HG02798 (cell line): ENCODE data around the gene FOXP1.
"Not testable (repeated sequence)": the region's sequence is repeated elsewhere in the genome, so short reads cannot be mapped to it uniquely, and the experiment has no call there.

Source experiments
- ATAC-seq: cut with Tn5 transposase; IDR thresholded peaks from one replicate; pipeline ENCODE4 v1.9.1; 2021; ENCODE audit warnings: mild to moderate bottlenecking; ENCODE audit not compliant: unreplicated experiment, poor library complexity

Gene FOXP1

DNA sequence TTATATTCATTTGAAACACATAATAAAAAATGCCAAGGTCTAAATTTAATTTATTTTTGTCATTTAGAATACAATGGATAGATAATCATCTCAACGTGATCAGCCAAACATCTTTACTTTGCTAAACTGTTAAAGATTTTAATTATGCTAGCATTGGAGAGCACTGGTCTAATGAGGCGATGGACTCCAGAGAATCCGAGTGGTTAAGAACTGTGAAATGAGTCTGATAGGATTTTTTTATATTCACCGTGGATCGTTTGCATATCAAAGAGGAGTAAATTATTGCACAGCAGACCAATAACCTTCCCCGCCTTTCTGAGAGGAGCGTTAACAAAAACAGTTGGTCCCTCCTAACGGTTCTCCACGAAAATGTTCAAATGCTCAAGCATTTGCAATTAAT lies 540.8 kb downstream of the FOXP1 start:
- ATAC-seq: no peak

DNA sequence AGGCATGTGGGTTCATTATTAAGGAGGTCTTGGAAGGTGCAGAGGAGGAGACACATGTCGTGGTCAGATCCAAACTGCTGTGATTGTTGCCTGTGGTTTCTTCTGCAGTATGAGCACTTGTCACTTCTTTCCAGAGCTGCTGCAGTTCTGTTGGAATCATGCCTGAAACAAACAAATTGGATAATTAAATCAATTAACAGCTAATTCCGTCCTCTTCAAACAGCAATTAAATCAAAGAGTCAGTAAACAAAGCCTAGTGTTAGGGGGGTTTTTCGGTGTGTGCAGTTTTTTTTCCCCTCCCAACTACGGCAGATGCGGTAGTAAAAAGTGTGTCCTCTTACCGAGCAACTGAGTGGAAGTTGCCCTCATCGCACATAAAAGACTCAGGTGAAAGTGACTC lies 542.2 kb downstream of the FOXP1 start:
- ATAC-seq: no peak

DNA sequence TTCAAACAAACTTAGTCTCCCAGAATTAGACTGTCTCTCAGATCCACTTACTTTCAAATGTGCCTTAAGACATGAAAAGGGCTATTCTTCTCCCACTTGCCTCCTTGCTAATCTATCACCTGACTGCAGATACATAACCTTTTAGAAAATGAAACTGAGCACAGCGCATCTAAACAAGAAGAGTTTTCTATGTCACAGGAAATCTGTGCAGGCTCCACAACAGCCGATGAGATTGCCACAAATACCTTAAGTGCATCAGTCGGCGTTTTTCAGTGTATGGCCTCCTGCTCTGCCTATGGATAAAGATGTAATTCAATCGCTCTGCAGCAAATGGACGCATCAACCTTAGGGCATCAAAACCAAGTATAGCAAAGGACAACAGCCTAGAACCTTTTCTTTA lies 544.2 kb downstream of the FOXP1 start:
- ATAC-seq: no peak

DNA sequence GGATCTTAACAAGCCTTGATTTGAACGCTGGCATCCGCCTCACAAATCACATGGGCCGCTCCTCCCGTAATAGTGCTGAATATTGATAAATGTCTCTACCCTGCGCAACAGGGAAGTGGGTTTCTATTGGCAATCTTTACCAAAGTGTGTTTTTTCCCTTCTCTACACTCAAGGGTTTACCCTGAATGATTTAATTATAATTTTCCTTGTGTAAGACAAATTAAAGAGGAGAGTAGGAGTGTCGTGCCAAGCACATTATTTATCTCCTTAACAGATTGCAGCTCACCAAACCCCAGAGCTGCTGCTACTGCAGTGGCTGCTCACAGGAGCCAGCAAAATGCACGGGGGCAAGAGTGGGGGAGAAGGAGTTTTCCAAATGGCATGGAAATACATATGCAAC lies 545.8 kb downstream of the FOXP1 start:
- no peak for ATAC-seq

DNA sequence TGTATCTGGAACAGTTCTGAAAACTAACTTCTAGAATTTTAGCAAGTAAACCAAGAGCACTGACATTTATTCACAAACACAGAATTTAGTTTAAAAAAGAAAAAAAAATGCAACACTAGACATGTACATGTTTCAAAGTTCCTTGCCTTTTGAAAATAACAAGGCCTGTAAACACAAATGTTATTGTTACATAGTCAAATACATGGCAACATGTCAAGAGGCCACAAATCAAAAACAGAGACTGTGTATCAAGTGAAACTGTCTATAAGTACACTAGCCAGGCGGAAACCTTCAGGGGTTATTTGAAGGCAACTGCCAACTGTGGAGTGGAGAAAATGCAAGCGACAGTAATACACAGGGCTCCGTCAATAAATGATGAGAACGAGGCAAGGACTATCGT lies 547.6 kb downstream of the FOXP1 start:
- ATAC-seq: no peak

DNA sequence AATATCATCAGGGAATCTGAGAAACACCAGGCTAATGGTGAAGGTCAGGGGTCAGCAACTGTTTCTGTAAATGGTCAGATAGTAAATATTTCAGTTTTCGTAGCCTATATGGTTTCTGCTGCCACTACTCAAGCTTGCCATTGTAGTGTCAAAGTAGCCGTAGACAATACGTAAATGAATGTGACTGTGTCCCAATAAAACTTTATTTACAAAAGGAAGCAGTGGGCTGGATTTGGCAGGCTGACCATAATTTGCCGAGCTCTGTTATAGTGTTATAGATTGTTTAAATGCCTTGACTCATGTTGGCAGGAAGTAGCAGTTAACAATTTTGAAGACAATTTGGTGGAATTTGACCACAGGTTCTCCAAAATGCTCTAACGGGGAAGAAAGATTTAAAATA lies 548.2 kb downstream of the FOXP1 start:
- ATAC-seq: no peak

DNA sequence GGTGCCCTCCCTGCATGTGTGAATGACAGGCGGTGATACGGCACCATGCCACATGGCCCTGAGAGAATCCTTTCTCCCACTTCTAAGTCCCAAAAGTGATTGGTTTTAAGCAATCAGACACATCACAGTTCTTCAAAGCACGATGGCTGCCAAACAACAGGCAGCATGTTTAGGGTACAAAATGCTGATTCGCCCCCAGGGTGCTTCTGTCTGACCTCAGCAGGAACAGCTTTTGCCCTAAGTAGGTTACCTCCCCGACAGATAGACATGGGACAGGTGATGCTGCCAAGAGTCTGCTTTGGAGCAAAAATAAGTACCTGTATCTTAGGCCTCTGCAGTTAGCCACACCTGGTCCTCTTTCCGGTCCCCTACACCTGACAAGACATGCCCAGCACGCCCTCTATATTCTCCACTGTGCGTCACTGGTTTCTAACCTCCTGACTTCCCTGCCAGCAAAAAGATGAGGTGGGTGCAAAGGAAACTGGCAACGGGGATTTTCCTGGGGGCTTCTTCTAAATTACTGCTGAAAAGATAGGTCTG lies 549.8 kb downstream of the FOXP1 start:
- no peak for ATAC-seq

DNA sequence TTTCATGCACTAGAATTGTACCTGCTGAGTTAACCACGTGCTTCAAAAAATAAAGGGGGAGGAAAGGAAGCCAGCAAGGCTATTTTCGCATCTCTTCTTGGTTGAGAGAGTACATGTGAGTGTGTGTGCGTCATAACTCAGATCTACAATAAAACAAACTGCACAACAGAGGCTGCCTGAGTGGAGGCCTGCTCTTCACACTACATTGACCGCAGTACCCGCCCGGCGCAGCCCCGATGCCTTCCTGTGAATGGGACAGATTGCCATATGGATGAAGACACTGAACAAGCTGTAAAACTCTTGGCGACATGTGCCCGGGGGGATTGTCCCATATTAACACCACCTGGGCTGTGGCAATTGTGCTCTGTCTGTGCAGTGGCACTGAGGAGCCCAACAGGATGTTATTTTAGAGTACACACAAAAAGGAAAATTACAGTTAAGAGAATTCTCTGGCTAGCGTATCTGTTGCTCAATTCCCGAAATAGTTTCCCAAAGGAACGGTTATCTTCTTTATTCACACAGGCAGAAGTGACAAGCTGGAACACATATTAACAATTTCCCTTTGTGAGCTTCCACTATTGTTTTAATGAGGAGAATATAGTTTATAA lies 551.5 kb downstream of the FOXP1 start:
- ATAC-seq: no peak

DNA sequence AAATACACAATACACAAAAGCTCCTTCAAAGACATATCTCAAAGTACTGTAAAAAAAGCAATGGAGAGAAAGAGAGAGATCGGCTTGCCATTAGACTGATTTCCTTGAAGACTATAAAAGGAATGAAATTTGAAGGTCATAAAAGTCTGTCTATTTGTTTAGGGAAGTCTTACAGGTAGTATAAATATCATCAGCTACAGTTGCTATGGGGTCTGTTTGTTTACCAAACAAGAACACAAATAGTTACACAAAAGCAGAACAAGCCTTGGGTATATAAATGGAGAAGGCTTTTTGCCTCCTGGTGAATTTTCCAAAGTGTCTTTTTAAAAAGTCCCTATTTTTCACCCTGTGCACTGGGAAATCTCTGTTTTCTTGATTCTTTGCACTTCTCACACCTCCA lies 552.3 kb downstream of the FOXP1 start:
- no peak for ATAC-seq

DNA sequence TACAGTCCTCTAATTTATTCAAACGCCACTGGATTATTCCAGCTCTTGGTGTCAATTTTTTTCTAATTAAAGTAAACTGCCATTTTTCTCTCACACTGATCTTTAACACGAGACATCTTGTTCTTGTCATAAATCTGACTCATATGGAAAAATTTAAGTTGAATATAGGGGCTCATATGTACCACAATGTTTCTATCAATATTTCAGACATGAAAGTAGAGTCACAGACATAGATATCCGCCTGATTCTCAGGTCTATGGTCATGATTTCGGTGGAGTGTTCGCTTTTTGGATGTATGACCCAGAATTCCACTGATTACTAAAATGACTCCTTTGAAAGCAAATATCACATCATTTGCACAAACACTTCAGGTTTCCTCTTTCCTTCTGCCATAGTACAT lies 552.8 kb downstream of the FOXP1 start:
- no peak for ATAC-seq

DNA sequence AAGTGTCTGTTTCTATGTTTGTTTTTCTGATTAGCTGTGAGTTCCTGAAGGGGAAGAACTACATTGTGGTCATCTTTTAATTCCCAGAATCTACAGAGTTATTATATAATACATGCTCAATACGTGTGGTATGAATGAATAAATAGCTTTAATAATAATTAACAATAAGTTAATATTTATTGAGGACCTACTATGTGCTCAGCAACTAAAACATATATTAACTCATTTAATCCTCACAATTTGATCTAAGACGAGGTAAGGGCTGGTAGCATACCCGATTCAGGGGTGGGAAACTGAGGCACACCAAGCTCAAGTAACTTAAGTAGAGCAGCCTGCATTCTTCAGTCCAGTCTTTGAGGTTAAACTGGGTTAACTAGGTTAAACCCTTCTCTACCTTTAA lies 553.8 kb downstream of the FOXP1 start:
- no peak for ATAC-seq

DNA sequence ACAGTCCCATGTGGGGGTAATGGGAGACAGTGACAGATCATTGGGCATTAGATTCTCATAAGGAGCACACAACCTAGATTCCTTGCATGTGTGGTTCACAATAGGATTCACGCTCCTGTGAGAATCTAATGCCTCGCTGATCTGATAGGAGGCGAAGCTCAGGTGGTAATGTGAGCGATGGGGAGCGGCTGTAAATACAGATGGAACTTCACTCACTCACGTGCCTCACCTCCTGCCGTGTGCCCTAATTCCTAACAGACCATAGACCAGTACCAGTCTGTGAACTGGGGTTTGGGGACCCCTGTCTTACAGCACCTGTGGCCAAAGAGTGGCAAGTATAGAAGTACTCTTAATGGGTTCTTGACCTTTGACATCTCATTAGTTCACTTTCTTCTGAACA lies 554.7 kb downstream of the FOXP1 start:
- ATAC-seq: no peak

DNA sequence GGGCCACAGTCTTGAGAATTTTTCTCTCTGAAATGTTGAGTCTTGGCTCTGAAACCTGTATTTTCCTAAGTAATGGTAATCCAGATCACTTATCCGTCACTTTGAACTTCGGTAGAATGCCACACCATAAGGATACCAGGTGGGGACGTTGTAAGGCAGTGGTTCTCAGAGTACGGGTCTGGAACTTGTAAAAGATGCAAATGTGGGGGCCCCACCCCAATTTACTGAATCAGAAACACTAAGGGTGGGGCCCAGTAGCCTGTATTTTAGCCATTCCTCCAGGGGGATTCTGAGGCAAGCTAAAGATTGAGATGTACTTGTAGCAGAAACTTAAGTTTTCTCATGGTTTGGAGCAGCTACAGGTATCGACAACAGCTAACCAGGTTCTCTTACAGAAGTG lies 555.3 kb downstream of the FOXP1 start:
- ATAC-seq: no peak

DNA sequence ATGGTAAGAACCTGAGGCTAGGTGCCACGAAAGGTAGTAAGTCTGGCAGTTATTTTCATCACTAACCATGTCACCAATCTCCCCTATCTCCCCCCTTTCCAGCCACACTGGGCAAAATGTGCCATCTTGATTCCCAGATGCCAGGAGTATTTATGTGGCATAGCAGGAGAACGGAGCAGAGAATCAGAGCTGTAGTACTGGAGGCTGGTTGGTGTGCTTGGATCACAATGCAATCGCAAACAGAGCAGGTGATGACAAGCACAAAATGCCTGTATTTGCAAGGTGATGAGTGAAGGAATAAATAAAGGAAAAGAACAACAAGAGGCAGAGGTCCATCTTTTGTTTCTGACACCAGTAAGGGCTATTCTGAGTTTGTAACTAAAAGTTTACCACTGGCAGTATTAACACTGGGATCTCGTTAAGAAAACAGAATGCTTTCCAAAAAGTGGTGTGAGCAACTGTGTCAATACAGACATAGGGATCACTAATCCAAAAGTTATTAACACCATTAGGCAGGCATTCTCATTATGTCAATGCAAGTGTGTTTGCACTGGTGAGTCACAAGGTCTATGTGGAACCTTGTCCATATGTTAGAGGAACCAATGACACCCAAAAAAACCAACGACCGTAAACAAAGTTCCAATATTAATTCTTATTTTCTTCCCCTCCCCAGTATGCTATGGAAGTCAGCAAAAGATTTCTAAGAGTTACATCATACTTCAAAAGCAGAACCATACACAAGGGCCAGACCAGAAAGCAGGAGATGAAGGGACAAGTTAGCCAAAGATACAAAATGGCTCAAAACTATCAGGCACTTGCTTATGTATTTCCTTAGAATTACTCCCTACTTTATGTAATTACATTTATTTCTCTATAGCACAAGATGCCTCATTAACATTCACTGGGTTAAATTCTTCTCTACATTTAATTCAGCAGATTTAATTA lies 556.6 kb downstream of the FOXP1 start:
- no peak for ATAC-seq

DNA sequence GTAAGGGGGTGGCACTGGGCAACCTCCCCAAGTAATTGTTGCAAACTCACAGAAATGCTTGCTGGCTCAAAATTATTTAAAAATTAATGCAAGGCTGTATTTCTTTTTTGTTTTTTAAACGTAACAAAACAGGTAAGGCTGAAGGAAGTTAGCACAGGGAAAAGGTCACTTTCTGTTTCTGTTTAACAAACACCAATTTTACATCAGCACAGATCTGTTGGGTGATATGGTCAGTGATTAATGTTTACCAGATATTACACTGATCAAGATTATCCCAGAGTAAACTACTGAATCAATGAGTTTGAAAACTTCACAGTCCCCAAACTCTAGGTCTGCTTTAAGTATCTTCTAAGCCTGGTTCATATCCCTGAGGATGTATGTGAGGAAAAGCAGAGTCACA lies 558.0 kb downstream of the FOXP1 start:
- no peak for ATAC-seq

DNA sequence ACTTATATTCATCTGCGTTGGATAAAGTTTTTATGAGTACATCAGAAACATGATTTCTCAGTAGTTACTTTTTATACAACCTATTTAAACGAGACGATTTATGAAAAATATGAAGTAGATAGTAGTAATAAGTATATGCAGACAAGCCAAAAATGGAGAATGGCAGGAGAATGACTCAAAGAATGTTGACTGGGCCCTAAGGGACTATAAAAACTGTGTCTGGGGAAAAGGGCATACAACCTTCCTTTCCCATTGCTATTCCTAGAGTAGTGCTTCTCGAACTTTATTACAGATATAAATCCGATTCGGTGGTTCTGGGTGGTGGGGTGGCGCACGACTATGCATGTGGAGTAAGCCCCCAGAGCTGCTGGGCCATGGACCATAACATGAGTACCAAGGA lies 558.5 kb downstream of the FOXP1 start:
- ATAC-seq: no peak

DNA sequence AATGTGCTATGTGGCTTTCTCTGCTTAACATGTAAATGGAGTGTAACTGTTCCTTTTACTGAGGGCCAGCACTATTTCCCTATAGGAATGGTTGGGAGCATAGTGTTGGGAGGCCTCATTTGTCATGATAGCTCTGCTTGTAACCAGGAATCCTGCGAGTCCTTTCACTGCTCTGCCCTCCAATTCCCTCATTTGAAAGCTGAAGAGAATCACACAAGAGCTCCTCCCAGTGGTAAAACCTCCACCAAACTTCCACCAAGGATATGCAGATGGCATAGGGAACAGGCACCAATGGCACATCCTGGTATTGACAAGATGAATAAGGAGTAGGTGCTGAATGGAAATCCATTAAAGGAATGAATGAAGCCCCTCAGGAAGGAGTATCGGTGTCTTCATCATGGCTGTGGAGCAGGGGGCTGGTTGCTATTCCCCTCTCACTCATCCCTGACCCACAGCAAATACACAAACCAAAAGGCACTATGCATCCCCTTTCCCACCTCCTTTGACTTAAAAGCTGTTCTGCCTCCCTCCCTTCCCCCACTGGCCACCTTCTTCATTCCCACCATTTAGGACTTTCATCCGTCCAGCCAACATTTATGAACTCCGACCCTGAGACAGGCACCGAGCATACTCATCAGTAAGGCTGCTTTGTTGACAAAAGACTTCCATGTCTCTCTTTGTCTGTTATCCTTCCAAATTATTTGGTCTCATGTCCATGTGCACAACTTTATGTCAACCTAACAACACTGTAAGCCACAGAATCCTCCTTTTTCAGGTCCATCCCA lies 560.8 kb downstream of the FOXP1 start:
- ATAC-seq: no peak

DNA sequence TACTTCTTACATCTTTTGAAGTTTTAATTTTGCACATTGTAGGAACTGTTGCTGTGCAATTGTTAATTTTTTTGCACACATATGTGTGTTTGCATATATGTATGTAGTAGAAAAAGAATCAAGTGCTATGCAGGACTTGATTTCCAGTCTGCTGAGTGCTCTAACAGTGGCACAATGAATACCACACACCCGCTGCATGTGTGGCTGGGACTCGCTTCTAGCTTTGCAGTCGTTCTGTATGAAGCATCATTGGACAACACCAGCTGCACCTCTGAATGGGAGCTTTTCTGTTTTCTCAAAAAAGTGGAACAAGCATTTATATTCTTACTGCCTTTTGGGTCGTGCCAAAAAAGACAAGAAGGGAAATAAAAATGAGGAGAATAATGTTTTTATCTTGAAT lies 564.7 kb downstream of the FOXP1 start:
- no peak for ATAC-seq

DNA sequence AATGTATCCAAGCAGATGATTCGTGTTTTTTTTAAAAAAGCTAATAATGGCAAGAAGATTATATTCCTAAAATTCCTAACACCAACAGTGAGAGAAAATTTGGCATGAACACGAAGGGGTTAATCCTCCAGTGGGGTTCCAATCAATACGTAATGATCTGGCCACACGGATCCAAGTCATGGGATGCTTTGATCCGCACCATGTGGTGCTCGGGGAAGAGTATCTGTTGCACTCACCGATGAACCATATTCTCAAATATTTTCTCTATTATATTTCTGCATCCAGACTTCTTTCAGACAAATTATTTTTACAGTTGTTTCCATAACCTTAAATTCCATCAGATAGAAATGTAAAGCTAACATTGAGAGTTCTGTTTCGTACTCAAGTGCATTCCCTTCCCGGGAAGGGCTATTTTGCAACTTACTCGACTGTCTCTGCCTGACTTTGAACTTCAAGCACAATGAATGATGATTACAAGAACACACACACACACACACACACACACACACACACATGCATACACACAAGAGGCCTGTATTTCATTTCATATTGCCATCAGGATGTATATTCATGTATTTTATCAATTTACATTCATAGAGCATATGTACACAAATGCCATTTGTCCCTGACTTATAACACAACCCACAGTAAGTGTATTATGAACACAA lies 567.2 kb downstream of the FOXP1 start:
- ATAC-seq: no peak

DNA sequence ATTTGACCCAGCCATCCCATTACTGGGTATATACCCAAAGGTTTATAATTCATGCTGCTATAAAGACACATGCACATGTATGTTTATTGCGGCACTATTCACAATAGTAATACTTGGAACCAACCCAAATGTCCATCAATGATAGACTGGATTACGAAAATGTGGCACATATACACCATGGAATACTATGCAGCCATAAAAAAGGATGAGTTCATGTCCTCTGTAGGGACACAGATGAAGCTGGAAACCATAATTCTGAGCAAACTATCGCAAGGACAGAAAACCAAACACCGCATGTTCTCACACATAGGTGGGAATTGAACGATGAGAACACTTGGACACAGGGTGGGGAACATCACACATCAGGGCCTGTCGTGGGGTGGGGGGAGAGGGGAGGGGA lies 568.9 kb downstream of the FOXP1 start:
- not testable (repeated sequence) for ATAC-seq
